ENCODE results near the gene GAREM1.

The GAREM1 gene

DNA sequence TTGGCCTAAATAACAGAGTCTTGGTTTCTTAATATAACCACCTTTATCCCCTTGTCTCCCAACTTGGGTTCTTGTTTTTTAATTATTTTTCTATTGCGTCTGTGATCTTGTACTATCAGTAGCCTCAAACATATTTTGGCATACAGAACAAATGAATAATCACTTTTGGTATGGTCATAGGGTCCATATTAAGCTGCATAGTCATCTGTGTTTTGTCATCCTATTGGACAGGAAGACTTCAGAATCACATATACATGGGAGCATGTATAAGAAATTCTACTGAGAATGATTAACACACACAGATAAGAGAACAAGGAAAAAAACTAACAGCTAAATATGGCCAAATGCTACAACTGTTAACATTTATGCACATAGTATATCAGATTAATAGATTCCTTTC lies 154.8 kb downstream of the GAREM1 start:
- no peak for DNase-seq (ENCODE audit: low read depth)

GRCh38 chr18:32310774-32311173 lies 159.9 kb downstream of the GAREM1 start:
- no peak overlapping the region for H3K4me3 ChIP-seq (ENCODE audit: low read depth, low read length)
- TF ChIP-seq, protein P1, sequence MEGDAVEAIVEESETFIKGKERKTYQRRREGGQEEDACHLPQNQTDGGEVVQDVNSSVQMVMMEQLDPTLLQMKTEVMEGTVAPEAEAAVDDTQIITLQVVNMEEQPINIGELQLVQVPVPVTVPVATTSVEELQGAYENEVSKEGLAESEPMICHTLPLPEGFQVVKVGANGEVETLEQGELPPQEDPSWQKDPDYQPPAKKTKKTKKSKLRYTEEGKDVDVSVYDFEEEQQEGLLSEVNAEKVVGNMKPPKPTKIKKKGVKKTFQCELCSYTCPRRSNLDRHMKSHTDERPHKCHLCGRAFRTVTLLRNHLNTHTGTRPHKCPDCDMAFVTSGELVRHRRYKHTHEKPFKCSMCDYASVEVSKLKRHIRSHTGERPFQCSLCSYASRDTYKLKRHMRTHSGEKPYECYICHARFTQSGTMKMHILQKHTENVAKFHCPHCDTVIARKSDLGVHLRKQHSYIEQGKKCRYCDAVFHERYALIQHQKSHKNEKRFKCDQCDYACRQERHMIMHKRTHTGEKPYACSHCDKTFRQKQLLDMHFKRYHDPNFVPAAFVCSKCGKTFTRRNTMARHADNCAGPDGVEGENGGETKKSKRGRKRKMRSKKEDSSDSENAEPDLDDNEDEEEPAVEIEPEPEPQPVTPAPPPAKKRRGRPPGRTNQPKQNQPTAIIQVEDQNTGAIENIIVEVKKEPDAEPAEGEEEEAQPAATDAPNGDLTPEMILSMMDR (IDR thresholded peaks at IDR 0.05; ENCODE audit: low read depth, low read length, missing control alignments), result no peak
- DNase-seq (ENCODE audit: low read depth), result no peak

More for the DNA sequence above, 154.8 kb downstream of the GAREM1 start:
- TF ChIP-seq, protein P1 (IDR thresholded peaks at IDR 0.05; ENCODE audit: low read depth, low read length, missing control alignments), result no peak
- no peak overlapping the region for H3K4me3 ChIP-seq (ENCODE audit: low read depth, low read length)

DNA sequence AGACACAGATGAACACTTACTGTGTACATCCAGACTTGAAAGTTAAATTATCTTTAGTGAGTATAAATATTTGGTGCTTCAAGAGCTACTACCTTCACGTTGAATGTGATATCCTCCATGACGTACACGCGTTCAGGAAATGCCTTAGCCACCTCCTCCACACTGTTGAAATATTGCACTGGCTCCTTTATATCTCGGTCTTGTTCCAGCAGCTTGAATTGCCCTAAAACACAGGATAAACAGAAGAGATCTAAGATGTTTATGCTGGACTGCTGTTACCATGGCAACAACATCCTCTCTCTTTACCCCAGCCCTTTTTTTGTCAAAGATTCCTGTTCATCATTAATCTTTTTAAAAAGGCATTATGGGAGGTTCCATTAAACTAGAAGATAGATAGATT lies 160.6 kb downstream of the GAREM1 start:
- DNase-seq (ENCODE audit: low read depth), result no peak
- no peak overlapping the region for H3K4me3 ChIP-seq (ENCODE audit: low read depth, low read length)
- TF ChIP-seq, protein P1 (IDR thresholded peaks at IDR 0.05; ENCODE audit: low read depth, low read length, missing control alignments), result no peak

DNA sequence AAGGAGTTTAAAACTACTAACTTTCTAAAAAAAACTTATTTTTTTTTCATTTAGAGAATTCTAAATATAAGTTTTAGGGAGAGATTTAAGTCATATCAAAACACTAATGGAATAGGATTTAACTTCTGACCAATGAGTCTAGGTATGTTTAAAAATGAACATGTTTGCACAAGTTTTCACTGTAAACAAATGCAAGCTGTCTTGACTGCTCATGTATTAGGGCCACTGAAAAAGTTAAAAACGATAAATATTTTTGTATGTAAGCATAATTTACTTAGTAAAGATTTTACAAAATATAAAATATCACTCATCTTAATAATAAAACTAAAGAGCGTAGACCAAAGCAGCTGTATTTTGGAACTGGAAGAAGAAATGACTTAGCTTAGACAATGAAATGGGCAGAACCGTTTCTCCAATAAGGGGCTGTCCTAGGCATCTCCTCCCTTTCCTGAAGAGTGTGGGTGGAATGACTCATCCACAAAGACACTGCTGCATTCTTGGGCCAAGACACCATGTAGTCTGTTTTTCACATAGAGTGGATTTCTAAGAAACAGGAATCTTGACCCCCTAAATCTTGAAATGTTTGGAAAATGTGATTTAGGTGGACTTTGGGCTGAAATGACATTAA lies 162.1 kb downstream of the GAREM1 start:
- no peak overlapping the region for H3K4me3 ChIP-seq (ENCODE audit: low read depth, low read length)
- TF ChIP-seq, protein P1 (IDR thresholded peaks at IDR 0.05; ENCODE audit: low read depth, low read length, missing control alignments), result no peak
- DNase-seq (ENCODE audit: low read depth), result no peak

DNA sequence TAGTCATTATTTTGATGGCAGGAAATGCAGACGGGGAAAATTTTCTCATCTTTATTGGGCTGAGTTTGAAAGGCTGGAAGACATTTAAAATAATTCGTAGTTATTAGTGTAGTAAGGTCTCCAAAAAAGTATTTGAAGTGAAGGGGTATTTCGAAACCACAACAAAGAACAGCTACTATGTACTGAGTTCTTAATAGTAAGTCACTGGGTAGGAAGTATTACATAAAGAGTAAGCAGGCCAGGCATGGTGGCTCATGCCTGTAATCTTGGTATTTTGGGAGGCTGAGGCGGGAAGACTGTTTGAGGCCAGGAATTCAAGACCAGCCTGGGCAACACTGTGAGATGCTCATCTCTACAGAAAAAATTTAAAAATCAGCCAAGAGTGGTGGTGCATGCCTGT lies 167.3 kb downstream of the GAREM1 start:
- DNase-seq (ENCODE audit: low read depth), result no peak
- H3K4me3 ChIP-seq (ENCODE audit: low read depth, low read length), result no peak overlapping the region
- TF ChIP-seq, protein P1 (IDR thresholded peaks at IDR 0.05; ENCODE audit: low read depth, low read length, missing control alignments), result no peak

GRCh38 chr18:32302806-32303205 lies 167.9 kb downstream of the GAREM1 start:
- TF ChIP-seq, protein P1 (IDR thresholded peaks at IDR 0.05; ENCODE audit: low read depth, low read length, missing control alignments), result no peak
- no peak for DNase-seq (ENCODE audit: low read depth)
- no peak overlapping the region for H3K4me3 ChIP-seq (ENCODE audit: low read depth, low read length)

Measured in GM12864 (cell line).